ENCODE data around the gene MARK3. TPM values are rescaled to one million over a fixed set of nuclear protein-coding genes. Genes with fewer than 3 reads are reported as not detected.

MARK3 gene
- total RNA-seq, 2 experiments from 2014 or later, result 76.8 to 86.7 TPM

DNA sequence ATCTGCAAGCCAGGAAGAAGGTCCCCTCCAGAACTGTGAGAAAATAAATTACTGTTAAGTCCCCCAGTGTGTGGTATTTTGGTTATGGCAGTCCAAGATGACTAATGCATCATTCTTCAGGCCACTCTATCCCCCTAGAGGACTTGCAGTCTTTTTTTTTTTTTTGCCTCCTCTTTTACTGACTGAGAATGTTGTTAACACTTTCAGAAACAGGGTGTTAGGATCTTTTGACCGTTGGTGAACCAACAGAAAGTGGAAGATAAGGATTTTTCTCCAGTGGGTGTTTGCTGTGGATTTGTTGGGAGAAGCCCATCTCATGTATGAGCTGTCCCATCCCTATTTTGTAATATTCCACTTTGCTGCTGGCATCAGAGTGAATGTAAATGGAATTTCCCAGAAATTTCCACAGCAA, 37.8 kb downstream of the MARK3 start:
- no peaks in the 10 kb centered on the region for H3K9me3 Mint-ChIP-seq (ENCODE audit: insufficient read depth)
- H3K4me1 Mint-ChIP-seq (ENCODE audit: low read depth), result peaks cover 24% of the 10 kb centered on the region
- H3K36me3 Mint-ChIP-seq (ENCODE audit: low read depth), result peaks cover 24% of the 10 kb centered on the region
- ChIA-PET CTCF (interaction anchor here (1.0 to 1.1 kb wide), 2 partner anchors 29 to 32 kb away, joined by 3 read pairs; no protein-coding TSS in a partner anchor), POLR2A (no interaction called here)
- H3K27me3 Mint-ChIP-seq (ENCODE audit: low read depth), result no peaks in the 10 kb centered on the region
- DNase-seq, result no peak
- H3K27ac Mint-ChIP-seq, result no peak overlapping the region
- no peak overlapping the region for H3K4me3 Mint-ChIP-seq
- ATAC-seq, result no peak

DNA sequence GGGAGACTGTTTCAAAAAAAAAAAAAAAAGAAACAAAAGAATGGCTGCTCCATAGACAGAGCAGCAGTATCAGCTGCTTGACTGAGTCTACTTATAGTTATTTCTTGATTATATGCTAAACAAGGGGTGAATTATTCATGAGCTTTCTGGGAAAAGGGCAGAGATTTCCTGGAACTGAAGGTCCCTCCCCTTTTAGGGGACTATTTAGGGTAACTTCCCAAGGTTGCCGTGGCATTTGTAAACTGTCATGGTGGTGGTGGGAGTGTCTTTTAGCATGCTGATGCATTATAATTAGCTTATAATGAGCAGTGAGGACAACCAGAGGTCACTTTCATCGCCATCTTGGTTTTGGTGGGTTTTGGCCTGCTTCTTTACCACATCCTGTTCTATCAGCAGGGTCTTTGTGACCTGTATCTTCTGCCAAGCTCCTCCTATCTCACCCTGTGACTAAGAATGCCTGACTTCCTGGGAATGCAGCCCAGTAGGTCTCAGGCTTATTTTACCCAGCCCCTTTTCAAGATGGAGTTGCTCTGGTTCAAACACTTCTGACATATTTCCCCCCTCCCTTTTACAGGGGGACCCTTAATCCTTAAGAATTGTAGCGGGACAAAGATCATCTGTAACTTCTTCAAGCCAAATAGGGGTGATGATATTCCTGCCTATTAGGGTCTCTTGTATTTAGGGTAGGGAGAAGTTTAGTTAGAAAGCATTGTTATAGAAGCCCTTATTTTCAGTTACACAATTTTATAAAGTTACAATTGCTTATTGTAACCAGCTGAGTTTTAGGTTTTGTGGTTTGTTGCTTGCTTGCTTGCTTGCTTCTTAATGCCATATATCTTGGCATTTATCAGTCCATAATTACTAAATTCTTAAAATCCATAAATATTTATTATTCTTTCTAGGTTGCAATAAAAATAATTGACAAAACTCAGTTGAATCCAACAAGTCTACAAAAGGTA, 42.5 kb downstream of the MARK3 start:
- peak overlapping the region; percentile 86 for H3K27ac Mint-ChIP-seq
- ChIA-PET POLR2A (interaction anchor here (1.2 kb wide), 1 partner anchor 94 kb away, joined by 3 read pairs; the partner anchor contains the start of gene EIF5), CTCF (interaction anchor here (0.6 to 2.2 kb wide), 7 partner anchors 10 to 1114 kb away, joined by 3 to 14 read pairs (median 4); no protein-coding TSS in a partner anchor)
- peak; percentile 62 for DNase-seq
- H3K9me3 Mint-ChIP-seq (ENCODE audit: insufficient read depth), result no peaks in the 10 kb centered on the region
- peaks cover 25% of the 10 kb centered on the region for H3K4me1 Mint-ChIP-seq (ENCODE audit: low read depth)
- H3K4me3 Mint-ChIP-seq, result no peak overlapping the region
- H3K36me3 Mint-ChIP-seq (ENCODE audit: low read depth), result peaks cover 37% of the 10 kb centered on the region
- no peaks in the 10 kb centered on the region for H3K27me3 Mint-ChIP-seq (ENCODE audit: low read depth)
- ATAC-seq, result peak; percentile 60

DNA sequence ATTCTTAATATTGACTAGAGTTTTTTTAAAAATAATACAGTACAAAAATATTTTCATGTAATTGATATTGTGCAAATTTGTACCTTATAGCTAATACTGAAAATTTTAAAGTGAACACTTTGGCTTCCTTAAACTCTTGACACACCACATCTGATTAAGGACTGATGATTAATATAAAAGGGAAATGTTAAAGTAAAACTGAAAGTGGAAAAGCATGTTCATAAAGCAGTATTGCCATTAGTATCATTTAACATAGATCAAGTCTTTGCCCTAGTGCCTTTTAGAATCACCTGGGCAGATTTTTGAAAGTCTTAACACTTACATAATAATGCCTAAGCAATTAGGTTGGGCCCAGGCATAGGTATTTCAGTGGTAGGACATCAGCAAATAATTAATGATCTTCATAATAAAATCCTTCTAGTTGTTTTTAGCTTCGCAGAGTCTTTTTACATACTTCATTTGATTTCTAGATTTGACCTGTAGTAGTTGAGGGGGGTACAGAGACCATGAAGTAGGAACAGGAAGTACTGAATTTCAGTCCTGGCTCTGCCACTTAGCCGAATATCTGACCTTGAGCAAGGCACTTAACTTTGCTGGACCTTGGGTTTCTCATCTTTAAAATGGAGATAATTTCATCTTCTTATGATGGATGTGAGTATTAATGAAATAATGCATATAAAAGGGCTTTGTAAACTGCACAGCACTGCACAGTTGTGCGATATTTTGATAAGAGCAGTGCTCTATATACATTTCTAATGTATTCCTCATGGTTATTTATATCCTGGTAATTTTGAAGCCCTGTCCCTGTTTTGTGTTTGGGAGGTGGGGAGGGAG, 43.7 kb downstream of the MARK3 start:
- peak overlapping the region; percentile 69 for H3K27ac Mint-ChIP-seq
- POLR2A ChIA-PET, result no interaction called here

DNA sequence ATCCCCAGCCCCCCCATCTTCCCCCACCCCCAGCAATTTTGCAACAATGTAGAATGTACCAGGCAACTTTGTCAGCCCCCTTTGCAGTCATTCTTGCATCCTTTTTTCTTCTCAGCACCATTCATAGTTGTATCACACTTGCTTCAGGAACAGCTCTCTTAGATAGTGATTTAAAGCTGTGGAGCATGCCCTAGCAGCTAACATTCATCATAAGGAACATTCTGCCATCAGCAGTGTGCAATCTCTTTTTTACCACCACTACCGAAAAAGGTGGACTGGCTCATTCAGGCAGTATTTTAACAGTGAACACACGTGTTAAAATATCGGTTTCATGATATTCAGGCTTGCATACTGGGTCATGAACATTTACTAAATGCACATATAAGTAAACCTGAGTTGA, 45.1 kb downstream of the MARK3 start:
- H3K4me1 Mint-ChIP-seq (ENCODE audit: low read depth), result peaks cover 29% of the 10 kb centered on the region
- H3K27me3 Mint-ChIP-seq (ENCODE audit: low read depth), result no peaks in the 10 kb centered on the region
- peaks cover 31% of the 10 kb centered on the region for H3K36me3 Mint-ChIP-seq (ENCODE audit: low read depth)
- no peak overlapping the region for H3K4me3 Mint-ChIP-seq
- ChIA-PET CTCF (no interaction called here), POLR2A (no interaction called here)
- no peak for DNase-seq
- H3K9me3 Mint-ChIP-seq (ENCODE audit: insufficient read depth), result no peaks in the 10 kb centered on the region
- no peak for ATAC-seq
- H3K27ac Mint-ChIP-seq, result no peak overlapping the region

More for the DNA sequence above, 43.7 kb downstream of the MARK3 start:
- H3K4me3 Mint-ChIP-seq, result no peak overlapping the region
- DNase-seq, result no peak
- H3K9me3 Mint-ChIP-seq (ENCODE audit: insufficient read depth), result no peaks in the 10 kb centered on the region
- no peaks in the 10 kb centered on the region for H3K27me3 Mint-ChIP-seq (ENCODE audit: low read depth)
- H3K4me1 Mint-ChIP-seq (ENCODE audit: low read depth), result peaks cover 25% of the 10 kb centered on the region
- ATAC-seq, result no peak
- CTCF ChIA-PET, result interaction anchor here (0.6 to 2.0 kb wide), 4 partner anchors 11 to 324 kb away, joined by 3 to 11 read pairs (median 4); no protein-coding TSS in a partner anchor
- H3K36me3 Mint-ChIP-seq (ENCODE audit: low read depth), result peaks cover 33% of the 10 kb centered on the region

DNA sequence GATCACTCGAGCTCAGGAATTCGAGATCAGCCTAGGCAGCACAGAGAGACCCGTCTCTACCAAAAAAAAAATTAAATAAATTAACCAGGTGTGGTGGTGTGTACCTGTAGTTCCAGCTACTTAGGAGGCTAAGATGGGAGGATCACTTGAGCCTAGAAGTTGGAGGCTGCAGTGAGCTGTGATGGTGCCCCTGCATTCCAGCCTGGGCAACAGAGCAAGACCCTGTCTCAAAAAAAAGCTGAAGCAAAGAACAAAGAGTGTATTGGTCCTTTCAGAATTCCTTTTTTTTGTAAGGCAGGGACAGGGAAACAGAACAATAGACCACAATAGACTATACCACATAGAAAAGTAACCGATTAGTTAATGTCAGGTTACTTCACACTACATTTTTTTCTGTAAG, 47.4 kb downstream of the MARK3 start:
- no peak overlapping the region for H3K27ac Mint-ChIP-seq
- H3K9me3 Mint-ChIP-seq (ENCODE audit: insufficient read depth), result no peaks in the 10 kb centered on the region
- H3K4me3 Mint-ChIP-seq, result no peak overlapping the region
- ChIA-PET POLR2A (no interaction called here), CTCF (no interaction called here)
- H3K4me1 Mint-ChIP-seq (ENCODE audit: low read depth), result peaks cover 23% of the 10 kb centered on the region
- DNase-seq, result no peak
- peaks cover 30% of the 10 kb centered on the region for H3K36me3 Mint-ChIP-seq (ENCODE audit: low read depth)
- ATAC-seq, result no peak
- H3K27me3 Mint-ChIP-seq (ENCODE audit: low read depth), result no peaks in the 10 kb centered on the region

DNA sequence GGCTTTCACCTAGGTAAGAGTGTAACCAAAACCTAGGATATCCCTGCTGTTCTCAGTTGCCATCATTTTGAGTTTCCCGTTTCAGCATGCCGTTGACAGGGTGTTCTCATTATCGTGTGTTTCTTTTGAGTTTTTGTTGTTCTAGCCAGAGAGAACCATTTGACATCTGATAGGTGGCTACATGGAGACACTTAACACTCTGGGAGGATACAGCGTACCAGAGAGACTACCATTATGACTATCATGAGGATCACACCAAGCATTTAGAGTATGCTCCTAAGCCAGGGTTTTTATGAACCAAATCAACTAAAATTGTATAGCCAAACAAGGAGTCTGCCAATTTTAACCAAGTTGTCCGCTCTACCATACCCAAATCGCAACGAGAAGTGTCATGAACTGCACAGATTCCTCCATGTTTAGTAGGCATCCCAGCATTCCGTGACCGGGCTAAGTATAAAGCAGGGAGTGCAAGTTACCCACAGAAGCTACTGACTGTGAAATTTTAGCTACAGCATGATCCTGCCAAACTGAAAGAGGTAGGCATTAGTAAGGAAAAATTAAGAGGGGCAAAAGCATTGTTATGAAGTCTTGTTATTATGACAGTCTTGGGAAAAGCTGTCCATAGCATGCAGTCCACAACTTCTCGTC, 48.8 kb downstream of the MARK3 start:
- ChIA-PET POLR2A (no interaction called here), CTCF (no interaction called here)
- DNase-seq, result no peak
- peaks cover 12% of the 10 kb centered on the region for H3K4me1 Mint-ChIP-seq (ENCODE audit: low read depth)
- H3K27me3 Mint-ChIP-seq (ENCODE audit: low read depth), result no peaks in the 10 kb centered on the region
- H3K4me3 Mint-ChIP-seq, result no peak overlapping the region
- ATAC-seq, result no peak
- peaks cover 28% of the 10 kb centered on the region for H3K36me3 Mint-ChIP-seq (ENCODE audit: low read depth)
- H3K27ac Mint-ChIP-seq, result no peak overlapping the region
- H3K9me3 Mint-ChIP-seq (ENCODE audit: insufficient read depth), result no peaks in the 10 kb centered on the region

DNA sequence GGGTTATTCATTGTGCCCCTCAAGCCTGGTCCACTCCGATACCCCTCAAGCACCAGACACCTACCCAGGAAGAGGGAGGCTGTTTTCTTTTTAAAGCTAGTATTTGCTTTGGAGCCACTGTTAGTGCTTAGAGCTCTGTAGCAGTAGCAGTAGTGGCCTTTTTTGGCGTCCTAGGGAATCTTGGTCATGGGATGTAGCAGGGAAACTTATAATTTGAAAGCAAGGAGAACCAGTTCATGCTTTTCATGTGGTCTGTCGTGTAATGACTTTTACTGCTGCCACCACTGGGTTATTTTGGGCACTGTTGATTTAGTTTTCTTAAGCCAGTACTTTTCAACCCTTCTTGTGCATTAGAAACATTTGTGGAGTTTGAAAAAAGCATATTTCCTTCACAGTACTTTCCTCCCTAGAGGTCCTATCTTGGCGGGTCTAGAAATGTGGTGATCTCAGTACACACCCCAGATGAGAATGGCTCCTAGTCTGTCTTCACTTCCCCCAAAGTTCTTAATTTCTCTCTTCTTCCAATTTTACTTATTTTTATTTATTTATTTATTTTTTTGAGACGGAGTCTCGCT, 49.7 kb downstream of the MARK3 start:
- H3K4me1 Mint-ChIP-seq (ENCODE audit: low read depth), result peaks cover 6% of the 10 kb centered on the region
- ChIA-PET POLR2A (no interaction called here), CTCF (no interaction called here)
- DNase-seq (no peak), ATAC-seq (no peak)
- H3K27ac Mint-ChIP-seq, result no peak overlapping the region
- H3K9me3 Mint-ChIP-seq (ENCODE audit: insufficient read depth), result no peaks in the 10 kb centered on the region
- H3K4me3 Mint-ChIP-seq, result no peak overlapping the region
- peaks cover 35% of the 10 kb centered on the region for H3K36me3 Mint-ChIP-seq (ENCODE audit: low read depth)
- no peaks in the 10 kb centered on the region for H3K27me3 Mint-ChIP-seq (ENCODE audit: low read depth)

DNA sequence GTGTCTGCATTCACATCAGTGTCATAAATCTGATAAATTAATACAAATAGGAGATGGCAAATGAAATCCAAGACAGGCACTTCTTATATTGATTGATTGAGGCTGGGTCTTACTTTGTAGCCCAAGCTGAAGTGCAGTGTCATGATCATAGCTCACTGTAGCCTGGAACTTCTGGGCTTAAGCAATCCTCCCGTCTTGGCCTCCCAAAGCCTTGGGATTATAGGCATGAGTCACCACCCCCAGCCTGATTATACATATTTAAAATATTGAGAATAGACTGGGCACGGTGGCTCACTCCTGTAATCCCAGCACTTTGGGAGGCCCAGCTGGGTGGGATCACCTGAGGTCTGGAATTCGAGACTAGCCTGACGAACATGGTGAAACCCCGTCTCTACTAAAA, 51.3 kb downstream of the MARK3 start:
- no peak for DNase-seq
- peaks cover 6% of the 10 kb centered on the region for H3K4me1 Mint-ChIP-seq (ENCODE audit: low read depth)
- H3K9me3 Mint-ChIP-seq (ENCODE audit: insufficient read depth), result no peaks in the 10 kb centered on the region
- no peak for ATAC-seq
- ChIA-PET POLR2A (interaction anchor here (0.7 kb wide), 1 partner anchor 962 kb away, joined by 3 read pairs; no protein-coding TSS in a partner anchor), CTCF (no interaction called here)
- H3K4me3 Mint-ChIP-seq, result no peak overlapping the region
- no peak overlapping the region for H3K27ac Mint-ChIP-seq
- no peaks in the 10 kb centered on the region for H3K27me3 Mint-ChIP-seq (ENCODE audit: low read depth)
- H3K36me3 Mint-ChIP-seq (ENCODE audit: low read depth), result peaks cover 34% of the 10 kb centered on the region

DNA sequence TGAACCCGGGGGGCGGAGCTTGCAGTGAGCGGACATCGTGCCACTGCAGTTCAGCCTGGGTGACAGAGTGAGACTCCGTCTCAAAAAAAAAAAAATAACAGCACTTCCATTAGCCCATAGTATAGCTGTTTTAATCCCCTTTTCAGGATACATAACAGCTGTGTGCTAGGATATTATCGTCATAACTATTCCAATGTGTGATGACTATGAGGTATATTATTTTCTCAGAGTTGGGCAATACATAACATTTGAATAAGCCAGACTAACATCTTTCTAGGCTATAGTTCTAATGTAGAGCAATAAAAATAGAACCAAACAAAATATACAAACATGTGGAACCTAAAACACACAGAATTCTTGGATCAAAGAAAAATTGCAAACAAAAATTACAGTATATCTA, 57.1 kb downstream of the MARK3 start:
- no peak overlapping the region for H3K27ac Mint-ChIP-seq
- no peaks in the 10 kb centered on the region for H3K27me3 Mint-ChIP-seq (ENCODE audit: low read depth)
- H3K4me3 Mint-ChIP-seq, result no peak overlapping the region
- peaks cover 26% of the 10 kb centered on the region for H3K36me3 Mint-ChIP-seq (ENCODE audit: low read depth)
- DNase-seq (no peak), ATAC-seq (no peak)
- H3K4me1 Mint-ChIP-seq (ENCODE audit: low read depth), result no peaks in the 10 kb centered on the region
- CTCF ChIA-PET, result interaction anchor here (0.8 kb wide), 1 partner anchor 16 kb away, joined by 4 read pairs; no protein-coding TSS in a partner anchor
- POLR2A ChIA-PET, result no interaction called here
- no peaks in the 10 kb centered on the region for H3K9me3 Mint-ChIP-seq (ENCODE audit: insufficient read depth)

DNA sequence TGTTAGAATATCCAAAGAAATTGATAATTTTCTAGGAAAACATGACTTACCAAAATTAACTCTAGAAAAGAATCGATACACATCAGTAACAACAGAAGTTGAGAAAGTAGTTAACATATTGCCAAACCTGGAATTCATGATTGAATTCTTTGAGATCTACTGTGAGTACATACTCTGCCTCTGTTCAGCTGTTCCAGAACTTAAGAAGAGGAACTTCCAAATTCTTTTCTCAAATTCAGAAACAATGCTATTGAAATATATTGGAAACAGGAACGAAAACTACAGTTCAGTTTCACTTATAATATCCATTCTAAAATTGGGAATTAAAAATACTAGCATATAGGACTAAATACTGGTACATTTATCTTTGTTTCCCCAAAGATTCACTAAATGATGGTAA, 57.9 kb downstream of the MARK3 start:
- CTCF ChIA-PET, result no interaction called here
- DNase-seq (no peak), ATAC-seq (no peak)
- Mint-ChIP-seq H3K36me3 (ENCODE audit: low read depth) (peaks cover 21% of the 10 kb centered on the region), H3K9me3 (ENCODE audit: insufficient read depth) (no peaks in the 10 kb centered on the region), H3K27me3 (ENCODE audit: low read depth) (no peaks in the 10 kb centered on the region), H3K4me1 (ENCODE audit: low read depth) (no peaks in the 10 kb centered on the region), H3K4me3 (no peak overlapping the region), H3K27ac (no peak overlapping the region)
- POLR2A ChIA-PET, result no interaction called here

DNA sequence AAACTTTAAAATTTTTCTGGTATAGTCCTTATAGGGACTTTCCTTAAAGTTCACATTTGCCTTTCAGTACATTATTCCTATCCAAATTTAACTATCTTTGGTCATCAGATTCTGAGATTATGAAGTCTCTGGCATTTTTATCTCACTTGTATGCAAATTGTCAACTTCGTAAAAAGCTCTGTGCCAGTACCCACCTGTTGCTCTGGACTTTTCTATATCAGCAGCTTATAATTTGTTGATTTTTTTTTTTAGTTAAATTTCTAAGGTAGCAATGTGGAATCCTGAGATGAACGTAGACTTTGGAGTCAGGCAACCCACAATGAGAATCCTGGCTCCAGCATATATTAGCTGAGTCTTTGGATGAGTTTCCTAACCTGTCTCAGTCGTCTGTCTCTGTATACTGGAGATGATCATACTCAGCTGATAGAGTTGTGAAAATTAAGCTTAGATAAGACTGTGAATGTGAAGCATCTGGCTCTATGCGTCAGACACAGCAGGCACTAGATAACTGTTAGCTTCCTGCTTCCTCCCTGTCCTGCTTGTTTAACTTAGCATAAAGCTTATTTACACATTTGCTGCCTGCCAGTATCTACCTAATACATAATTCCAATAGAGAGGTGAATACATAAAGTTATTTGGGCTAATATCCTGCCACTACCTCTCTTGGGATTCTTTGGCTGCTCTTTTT, 59.8 kb downstream of the MARK3 start:
- Mint-ChIP-seq H3K4me1 (ENCODE audit: low read depth) (peaks cover 4% of the 10 kb centered on the region), H3K9me3 (ENCODE audit: insufficient read depth) (no peaks in the 10 kb centered on the region), H3K27ac (no peak overlapping the region), H3K4me3 (no peak overlapping the region), H3K36me3 (ENCODE audit: low read depth) (peaks cover 10% of the 10 kb centered on the region), H3K27me3 (ENCODE audit: low read depth) (no peaks in the 10 kb centered on the region)
- ATAC-seq (no peak), DNase-seq (no peak)
- CTCF ChIA-PET, result interaction anchor here (0.9 kb wide), 1 partner anchor 55 kb away, joined by 3 read pairs; no protein-coding TSS in a partner anchor
- POLR2A ChIA-PET, result no interaction called here

All from activated CD8-positive, alpha-beta T cell treated with anti-CD3 and anti-CD28 coated beads, Interleukin-2, amount 10 ng/mL, durations not matched to agents 7 days and 5 days (primary cell).